ENCODE data around the gene TFIP11.

TFIP11 gene

DNA sequence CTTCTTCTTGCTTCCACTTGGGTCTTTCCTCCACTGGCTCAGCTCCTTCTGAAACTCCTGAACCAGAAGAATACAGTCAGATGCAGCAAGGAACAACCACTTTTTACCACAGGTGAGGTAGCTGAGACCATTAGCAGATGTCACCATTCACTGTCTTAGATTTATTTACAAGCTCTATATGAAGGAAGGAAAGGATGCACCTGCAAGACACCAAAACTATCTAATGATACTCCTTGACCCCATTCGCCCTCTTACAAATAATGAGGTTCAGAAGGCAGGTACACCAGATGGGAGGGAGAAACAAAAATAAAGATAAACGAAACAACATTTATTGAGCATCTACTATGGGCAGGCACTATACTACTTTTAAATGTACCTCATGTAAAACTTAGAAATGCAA, 10.3 kb downstream of the TFIP11 start:
- Histone ChIP-seq H3K27ac (ENCODE audit: low read depth, low read length, poor library complexity, severe bottlenecking) (no peak overlapping the region), H3K4me3 (ENCODE audit: low read depth, low read length, poor library complexity, severe bottlenecking) (no peak overlapping the region), H3K9me3 (ENCODE audit: low read length) (no peaks in the 10 kb centered on the region), H3K4me2 (ENCODE audit: low read length) (no peak overlapping the region), H2AFZ (ENCODE audit: low read length) (no peak overlapping the region), H3K9ac (ENCODE audit: low read length) (no peak overlapping the region), H3K36me3 (ENCODE audit: insufficient read depth, low read length) (peaks cover 83% of the 10 kb centered on the region), H4K20me1 (ENCODE audit: insufficient read depth, low read length) (no peaks in the 10 kb centered on the region), H3F3A (ENCODE audit: insufficient read depth, low read length) (no peaks in the 10 kb centered on the region), H3K9me2 (ENCODE audit: low read depth, low read length) (no peaks in the 10 kb centered on the region), H3K4me1 (ENCODE audit: insufficient read depth, low read length, severe bottlenecking) (peaks cover 18% of the 10 kb centered on the region), H3K79me2 (ENCODE audit: insufficient read depth, low read length) (no peaks in the 10 kb centered on the region), H3K27me3 (ENCODE audit: insufficient read depth, low read length) (no peaks in the 10 kb centered on the region)
- no peak for TF ChIP-seq CTCF (IDR thresholded peaks at IDR 0.05; ENCODE audit: low read length)
- TF ChIP-seq EZH2 (IDR thresholded peaks at IDR 0.05; ENCODE audit: borderline replicate concordance, low read length): no peak

DNA sequence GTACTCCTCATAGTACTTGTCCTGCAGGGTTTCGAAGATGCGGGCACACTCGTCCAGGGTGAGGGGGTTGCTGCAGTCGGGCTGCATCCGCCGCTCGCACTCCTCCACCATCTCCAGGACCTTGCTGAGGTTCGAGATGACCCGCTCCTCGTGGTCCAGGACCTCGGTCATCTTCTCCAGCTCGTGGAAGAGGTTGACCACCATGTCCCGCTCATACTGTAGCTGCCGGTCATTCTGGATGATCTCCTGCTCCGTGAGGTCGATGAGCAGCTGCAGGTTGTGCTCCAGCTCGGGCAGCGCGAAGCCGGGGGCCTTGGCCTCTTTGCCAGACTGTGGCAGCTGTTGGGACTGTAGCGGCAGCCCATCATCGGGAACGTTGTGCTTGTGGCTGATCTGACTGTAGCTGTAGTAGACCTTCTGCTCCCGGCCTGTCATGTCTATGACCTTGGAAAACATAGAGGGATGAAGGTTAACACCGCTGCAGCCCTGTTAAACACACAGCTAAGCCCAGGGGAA, 13.0 kb downstream of the TFIP11 start:
- no peak for TF ChIP-seq EZH2 (IDR thresholded peaks at IDR 0.05; ENCODE audit: borderline replicate concordance, low read length)
- TF ChIP-seq CTCF (IDR thresholded peaks at IDR 0.05; ENCODE audit: low read length): no peak
- H2AFZ ChIP-seq (ENCODE audit: low read length): no peak overlapping the region
- H3K79me2 ChIP-seq (ENCODE audit: insufficient read depth, low read length): no peaks in the 10 kb centered on the region
- H3K4me2 ChIP-seq (ENCODE audit: low read length): no peak overlapping the region
- no peaks in the 10 kb centered on the region for H3K27me3 ChIP-seq (ENCODE audit: insufficient read depth, low read length)
- no peaks in the 10 kb centered on the region for H4K20me1 ChIP-seq (ENCODE audit: insufficient read depth, low read length)
- H3K4me3 ChIP-seq (ENCODE audit: low read depth, low read length, poor library complexity, severe bottlenecking): no peak overlapping the region
- H3K27ac ChIP-seq (ENCODE audit: low read depth, low read length, poor library complexity, severe bottlenecking): no peak overlapping the region
- H3K9ac ChIP-seq (ENCODE audit: low read length): no peak overlapping the region
- peaks cover 86% of the 10 kb centered on the region for H3K36me3 ChIP-seq (ENCODE audit: insufficient read depth, low read length)
- peaks cover 18% of the 10 kb centered on the region for H3K4me1 ChIP-seq (ENCODE audit: insufficient read depth, low read length, severe bottlenecking)
- no peaks in the 10 kb centered on the region for H3K9me2 ChIP-seq (ENCODE audit: low read depth, low read length)
- H3F3A ChIP-seq (ENCODE audit: insufficient read depth, low read length): no peaks in the 10 kb centered on the region
- no peaks in the 10 kb centered on the region for H3K9me3 ChIP-seq (ENCODE audit: low read length)

DNA sequence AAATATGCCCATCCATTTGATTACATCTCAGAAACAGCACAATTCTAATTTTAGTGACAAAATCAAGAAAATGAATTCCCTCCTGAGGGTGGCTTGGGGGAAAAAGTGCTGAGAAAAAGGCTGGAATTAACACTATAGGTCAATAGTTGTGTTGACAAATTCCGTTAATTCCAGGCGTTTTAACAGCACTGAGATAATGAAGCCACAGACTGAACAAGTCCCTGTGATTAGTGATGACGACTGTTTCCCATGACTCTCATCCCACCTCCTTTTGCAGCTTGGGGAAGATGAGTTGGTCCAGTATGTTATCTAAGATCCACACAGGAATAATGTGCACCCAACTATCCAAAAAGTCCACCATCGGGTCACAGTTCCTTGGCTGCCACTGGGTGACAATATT, 15.8 kb downstream of the TFIP11 start:
- Histone ChIP-seq H3K9me3 (ENCODE audit: low read length) (no peaks in the 10 kb centered on the region), H3K36me3 (ENCODE audit: insufficient read depth, low read length) (peaks cover 87% of the 10 kb centered on the region), H4K20me1 (ENCODE audit: insufficient read depth, low read length) (no peaks in the 10 kb centered on the region), H3K27me3 (ENCODE audit: insufficient read depth, low read length) (no peaks in the 10 kb centered on the region), H3K4me3 (ENCODE audit: low read depth, low read length, poor library complexity, severe bottlenecking) (no peak overlapping the region), H3K79me2 (ENCODE audit: insufficient read depth, low read length) (no peaks in the 10 kb centered on the region), H3K9me2 (ENCODE audit: low read depth, low read length) (no peaks in the 10 kb centered on the region), H3K27ac (ENCODE audit: low read depth, low read length, poor library complexity, severe bottlenecking) (no peak overlapping the region), H3K4me2 (ENCODE audit: low read length) (no peak overlapping the region), H2AFZ (ENCODE audit: low read length) (no peak overlapping the region), H3K4me1 (ENCODE audit: insufficient read depth, low read length, severe bottlenecking) (no peaks in the 10 kb centered on the region), H3K9ac (ENCODE audit: low read length) (no peak overlapping the region), H3F3A (ENCODE audit: insufficient read depth, low read length) (no peaks in the 10 kb centered on the region)
- no peak for TF ChIP-seq CTCF (IDR thresholded peaks at IDR 0.05; ENCODE audit: low read length)
- TF ChIP-seq EZH2 (IDR thresholded peaks at IDR 0.05; ENCODE audit: borderline replicate concordance, low read length): no peak
